ENCODE data around the gene RIOK2.
"Not testable (repeated sequence)": the region's sequence is repeated elsewhere in the genome, so short reads cannot be mapped to it uniquely, and the experiment has no call there.

The RIOK2 gene

GRCh38 chr5:97183100-97183929, at the start of gene RIOK2:
TSS of gene RIOK2 (minus strand) at chr5:97183247. CDS start at chr5:97183191, 56 bp downstream.
- DNase-seq, result peak; percentile 94

GRCh38 chr5:97231025-97231636, 48.1 kb upstream of the RIOK2 start:
- DNase-seq, result no peak

GRCh38 chr5:97229688-97230285, 46.7 kb upstream of the RIOK2 start:
- DNase-seq, result no peak

GRCh38 chr5:97229196-97229595, 46.1 kb upstream of the RIOK2 start:
- no peak for DNase-seq

- no peak for DNase-seq
Measured at GRCh38 chr5:97225222-97225621, 42.2 kb upstream of the RIOK2 start.

- no peak for DNase-seq
Measured at GRCh38 chr5:97224112-97224750, 41.2 kb upstream of the RIOK2 start.

- DNase-seq, result no peak
Measured at GRCh38 chr5:97223596-97223995, 40.5 kb upstream of the RIOK2 start.

GRCh38 chr5:97209343-97209742, 26.3 kb upstream of the RIOK2 start:
- no peak for DNase-seq

- no peak for DNase-seq
Measured at GRCh38 chr5:97208714-97209113, 25.7 kb upstream of the RIOK2 start.

- DNase-seq, result no peak
Measured at GRCh38 chr5:97208184-97208713, 25.2 kb upstream of the RIOK2 start.

- DNase-seq, result no peak
Measured at GRCh38 chr5:97194366-97194765, 11.3 kb upstream of the RIOK2 start.

GRCh38 chr5:97193355-97193688, 10.3 kb upstream of the RIOK2 start:
- DNase-seq, result no peak

- no peak for DNase-seq
Measured at GRCh38 chr5:97192580-97193354, 9.7 kb upstream of the RIOK2 start.

- no peak for DNase-seq
Measured at GRCh38 chr5:97191893-97192292, 8.8 kb upstream of the RIOK2 start.

GRCh38 chr5:97189523-97189922, 6.5 kb upstream of the RIOK2 start:
- not testable (repeated sequence) for DNase-seq

GRCh38 chr5:97183930-97184213, 825 bp upstream of the RIOK2 start:
- no peak for DNase-seq

- no peak for DNase-seq
Measured at GRCh38 chr5:97182571-97183099, 412 bp downstream of the RIOK2 start.

GRCh38 chr5:97181856-97182545, 1.0 kb downstream of the RIOK2 start:
- no peak for DNase-seq

GRCh38 chr5:97179457-97179856, 3.6 kb downstream of the RIOK2 start:
- not testable (repeated sequence) for DNase-seq

GRCh38 chr5:97172227-97172626, 10.8 kb downstream of the RIOK2 start:
- DNase-seq, result no peak

- no peak for DNase-seq
Measured at GRCh38 chr5:97171703-97172102, 11.3 kb downstream of the RIOK2 start.

GRCh38 chr5:97167435-97167834, 15.6 kb downstream of the RIOK2 start:
- no peak for DNase-seq
